Left ventricle myocardium superior (tissue), 1 donor: Measurements from ENCODE around the gene MBD5. TPM values are rescaled to one million over a fixed set of nuclear protein-coding genes. Genes with fewer than 3 reads are reported as not detected.

Experiments
- ATAC-seq: fragments of 200-7000 bp; cut with Tn5 transposase; one replicate; pipeline ENCODE4 v1.9.1; 2020; ENCODE audit warnings: mild to moderate bottlenecking, moderate library complexity
- DNase-seq: peaks from one replicate; pipeline ENCODE4 v3.0.0-alpha.2; 2020
- intact Hi-C: fragments of 100-400 bp; cut with micrococcal nuclease; formaldehyde crosslinking; loops from one replicate; pipeline ENCODE4 v1.11.0; 2022
- total RNA-seq: library from RNA; stranded (reverse); fragmentation: NEBNext Ultra II Directional; extraction: Animal tissue kit (Norgen Biotek cat#: 25700); gene quantifications from one replicate; pipeline ENCODE4 v1.2.1, GENCODE V29; 2021
- donor health status: DM: no; HTN: yes; CAD: no; lungs with severe emphysema.

MBD5 gene
- total RNA-seq, 1 donor from 2014 or later, result 33.7 TPM

DNA sequence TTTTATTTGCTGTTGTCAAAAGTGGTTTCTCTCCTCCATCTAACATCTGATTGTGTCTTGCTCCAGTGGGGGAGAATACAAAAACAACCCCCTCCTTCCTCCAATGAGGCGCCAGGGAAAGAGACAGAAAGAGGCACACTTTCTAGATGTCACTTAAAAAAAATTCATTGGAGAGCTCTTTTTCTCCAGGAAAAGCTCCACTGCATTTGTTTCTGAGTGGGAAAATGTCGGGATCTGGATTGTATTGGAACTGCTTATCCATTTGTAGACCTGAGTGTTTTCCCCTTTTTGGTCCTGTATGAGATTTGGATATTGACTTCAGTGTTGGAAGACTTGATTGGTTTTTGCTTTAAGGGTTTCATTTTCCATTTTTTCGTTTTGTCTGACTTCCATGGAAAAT, 995 bp downstream of the MBD5 start:
- no peak for ATAC-seq
- intact Hi-C loops, result no loop called here
- DNase-seq, result no peak

DNA sequence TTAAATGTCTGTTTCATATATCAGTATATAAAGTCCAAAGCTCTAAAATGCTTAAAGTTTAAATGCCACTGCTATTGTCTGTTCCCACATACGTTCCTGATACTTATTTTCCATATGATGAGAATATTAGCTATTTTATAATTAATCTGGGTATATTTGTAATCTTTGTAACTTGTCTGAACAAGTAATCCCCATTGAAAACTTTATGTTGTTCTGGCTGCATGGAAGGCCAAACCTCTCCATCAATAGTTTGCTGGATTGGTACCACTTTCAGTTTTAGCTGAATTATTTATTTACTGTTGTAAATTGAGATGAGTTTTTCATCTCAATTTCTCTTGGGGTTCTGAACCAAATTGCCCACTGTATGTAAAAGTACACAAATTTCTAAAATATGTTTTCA, 1.5 kb downstream of the MBD5 start:
- ATAC-seq, result no peak
- intact Hi-C loops, result no loop called here
- DNase-seq, result no peak

DNA sequence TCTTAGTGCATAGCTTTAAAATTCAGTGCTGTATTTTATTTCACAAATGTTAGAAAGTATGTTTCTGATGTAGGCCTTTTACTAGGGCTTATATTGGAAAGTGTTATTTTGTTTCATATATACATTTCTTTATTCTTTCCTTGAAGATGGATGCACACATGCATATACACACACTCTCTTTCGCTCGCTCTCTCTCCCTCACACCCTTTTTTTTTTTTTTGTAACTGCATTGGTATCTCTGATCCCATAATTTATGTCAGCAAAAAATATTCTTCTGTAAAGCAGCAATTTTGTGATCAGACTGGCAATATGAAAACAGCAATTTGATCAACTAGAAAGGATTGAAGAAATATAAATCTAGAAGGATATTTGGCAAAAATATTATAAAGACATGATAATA, 2.0 kb downstream of the MBD5 start:
- intact Hi-C loops, result no loop called here
- no peak for DNase-seq
- ATAC-seq, result no peak

DNA sequence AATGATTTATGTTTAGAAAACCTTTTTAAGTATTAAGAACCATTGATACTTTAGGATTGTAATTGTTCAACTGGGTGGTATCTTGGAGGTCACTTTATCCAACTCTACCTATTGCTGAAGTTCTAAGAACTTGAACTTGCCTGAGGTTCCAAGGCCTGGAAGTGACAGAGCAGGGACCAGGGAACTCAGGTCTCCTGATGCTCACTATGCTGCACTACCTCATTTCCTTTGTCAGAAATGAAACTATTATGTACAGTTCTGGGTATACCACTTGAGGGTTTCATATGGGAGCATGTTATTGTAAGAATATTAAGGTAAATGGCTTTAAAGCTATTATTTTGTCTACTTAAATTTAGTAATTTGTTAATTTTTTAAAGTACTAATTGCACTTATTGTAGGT, 3.0 kb downstream of the MBD5 start:
- no peak for ATAC-seq
- intact Hi-C loops, result no loop called here
- no peak for DNase-seq

DNA sequence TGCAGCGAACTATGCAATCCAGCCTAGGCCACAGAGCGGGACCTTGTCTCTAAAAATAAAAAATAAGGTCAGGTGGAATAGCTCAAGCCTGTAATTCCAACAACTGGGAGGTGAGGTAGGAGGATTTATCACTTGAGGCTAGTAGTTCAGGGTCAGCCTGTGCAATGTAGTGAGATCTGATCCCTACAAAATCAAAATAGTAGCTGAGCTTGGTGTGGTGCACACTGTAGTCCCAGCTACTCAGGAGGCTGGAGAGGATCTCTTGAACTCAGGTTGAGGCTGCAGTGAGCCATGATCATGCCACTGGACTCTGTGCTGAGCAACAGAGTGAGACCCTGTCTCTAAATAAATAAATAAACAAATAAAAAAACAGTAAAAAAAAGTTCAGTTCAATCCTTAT, 5.7 kb downstream of the MBD5 start:
- DNase-seq (no peak), ATAC-seq (no peak)
- intact Hi-C loops, result no loop called here

DNA sequence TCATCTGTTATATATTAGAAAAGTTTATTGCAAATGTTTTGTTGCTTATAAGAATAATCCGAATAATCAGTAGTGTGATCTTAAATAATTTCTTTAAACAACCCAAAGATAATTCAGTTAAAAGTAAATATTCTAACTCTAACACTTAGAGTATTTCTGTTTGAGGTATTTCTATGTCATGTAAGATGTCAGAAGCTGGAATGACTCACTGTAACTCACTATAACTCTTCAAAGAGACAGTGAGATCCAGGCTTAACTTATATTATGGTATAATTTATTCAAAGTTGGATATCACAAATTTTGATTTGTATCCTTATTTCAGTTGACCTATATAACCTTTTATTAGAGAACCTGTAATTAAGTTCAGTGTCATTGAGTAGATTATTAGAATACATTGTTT, 6.9 kb downstream of the MBD5 start:
- intact Hi-C loops, result no loop called here
- no peak for ATAC-seq
- no peak for DNase-seq

DNA sequence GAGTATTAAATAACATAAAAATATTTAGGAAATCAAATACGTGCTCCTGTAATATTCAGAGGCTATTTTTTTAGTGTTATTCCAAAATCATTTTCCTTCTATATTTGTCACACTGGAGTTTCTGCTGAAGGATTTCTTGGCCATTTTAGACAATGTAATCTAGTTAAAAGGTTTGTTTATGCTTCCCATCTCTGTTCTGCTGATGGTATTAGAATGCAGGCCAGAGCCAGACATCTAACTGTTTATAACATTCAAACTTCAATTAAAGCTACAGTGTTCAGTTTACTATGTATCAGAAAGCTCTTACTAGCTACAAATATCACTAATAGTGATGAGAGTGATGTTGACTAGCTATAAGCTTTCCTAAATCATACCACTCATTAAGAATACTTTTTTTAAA, 7.9 kb downstream of the MBD5 start:
- no peak for DNase-seq
- intact Hi-C loops, result no loop called here
- no peak for ATAC-seq

DNA sequence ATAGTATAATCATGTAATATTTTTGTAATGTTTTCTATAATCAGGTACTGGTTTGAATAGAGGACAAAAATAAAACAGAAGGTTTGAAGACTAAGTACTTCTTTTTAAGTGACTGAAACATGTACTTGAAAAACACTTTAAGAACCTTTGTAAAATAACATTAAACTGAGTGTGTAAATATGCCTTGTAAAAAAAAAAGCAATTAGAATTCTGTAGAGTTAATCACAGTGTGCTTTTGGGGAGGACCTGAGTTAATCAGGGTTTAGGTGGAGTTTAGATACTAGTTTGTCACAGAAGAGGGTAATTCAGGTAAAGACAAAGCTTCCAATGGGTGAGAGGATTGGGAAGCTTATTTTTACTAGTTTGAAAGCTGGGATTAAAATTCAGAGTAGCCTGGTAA, 10.3 kb downstream of the MBD5 start:
- intact Hi-C loops, result no loop called here
- ATAC-seq, result no peak

DNA sequence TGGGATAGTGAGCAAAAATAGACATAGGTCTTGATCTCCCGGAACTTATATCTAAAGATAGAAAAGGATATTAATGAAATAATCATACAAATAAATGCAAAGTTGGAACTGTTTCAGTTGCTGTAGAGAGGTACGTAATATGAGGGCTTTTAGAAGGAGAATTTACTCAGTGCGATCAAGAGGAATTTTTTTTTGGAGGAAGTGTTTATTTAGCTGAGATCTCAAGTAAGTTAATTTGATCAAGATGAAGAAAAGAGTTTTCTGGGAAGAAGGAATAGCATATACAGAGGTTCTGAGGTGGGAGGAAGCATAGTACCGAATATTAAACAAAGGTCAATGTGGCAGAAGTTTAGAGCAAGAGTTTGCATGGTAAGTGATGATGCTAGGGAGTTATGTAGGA, 11.3 kb downstream of the MBD5 start:
- ATAC-seq (no peak), DNase-seq (no peak)
- intact Hi-C loops, result no loop called here

More for the DNA sequence above, 10.3 kb downstream of the MBD5 start:
- no peak for DNase-seq

DNA sequence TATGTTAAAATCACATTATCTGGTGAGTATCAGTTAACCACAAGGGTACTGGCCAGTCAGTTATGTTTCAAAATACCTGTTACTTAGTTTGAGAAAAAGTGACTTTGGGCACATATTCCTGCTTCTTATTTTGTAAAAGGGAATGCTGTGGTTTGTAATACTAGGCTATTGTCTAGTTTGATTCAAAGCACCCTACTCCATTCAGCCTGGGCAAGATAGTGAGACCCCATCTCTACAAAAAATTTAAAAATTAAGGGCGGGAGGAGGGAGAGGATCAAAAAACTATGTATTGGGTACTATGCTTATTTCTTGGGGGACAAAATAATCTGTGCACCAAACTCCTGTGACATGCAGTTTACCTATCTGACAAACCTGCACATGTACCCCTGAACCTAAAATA, 18.9 kb downstream of the MBD5 start:
- DNase-seq (no peak), ATAC-seq (no peak)
- intact Hi-C loops, result no loop called here

DNA sequence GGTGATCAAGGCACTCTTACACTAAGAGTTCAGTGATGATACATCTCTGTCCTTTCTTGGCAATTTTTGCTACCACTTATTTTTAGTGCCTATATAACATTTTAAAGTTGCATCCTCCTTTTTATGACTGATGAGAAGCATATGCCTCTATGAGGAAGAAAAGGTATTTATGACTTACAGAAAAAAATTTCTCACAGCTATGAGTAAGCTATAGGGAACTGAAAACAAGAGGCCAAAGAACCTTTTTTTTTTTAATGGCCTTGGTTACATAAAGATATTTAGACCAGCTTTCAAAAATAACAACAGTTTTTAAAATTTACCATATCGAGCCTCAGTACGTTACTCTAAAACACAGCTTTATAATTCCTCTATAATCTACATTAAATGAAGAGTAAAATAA, 21.3 kb downstream of the MBD5 start:
- DNase-seq (no peak), ATAC-seq (no peak)
- intact Hi-C loops, result no loop called here

DNA sequence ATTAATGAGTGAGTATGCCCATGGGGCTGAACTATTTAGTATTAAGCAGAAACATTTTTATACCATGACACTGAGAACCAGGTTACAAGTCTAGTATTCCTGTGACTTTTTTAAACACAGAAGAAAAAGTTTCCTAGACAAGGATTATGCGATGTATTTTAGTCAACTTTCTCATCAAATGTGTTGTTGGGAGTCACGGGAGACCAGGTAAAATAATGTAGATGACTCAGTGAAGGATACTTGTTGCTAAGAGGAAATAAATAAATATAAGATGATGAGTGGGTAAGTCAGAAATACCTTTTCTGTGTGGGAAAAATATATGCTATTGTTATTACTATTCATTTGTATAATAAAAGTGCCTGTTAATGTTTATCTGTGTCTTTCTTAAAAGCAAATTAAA, 23.4 kb downstream of the MBD5 start:
- ATAC-seq, result no peak
- intact Hi-C loops, result no loop called here
- no peak for DNase-seq

DNA sequence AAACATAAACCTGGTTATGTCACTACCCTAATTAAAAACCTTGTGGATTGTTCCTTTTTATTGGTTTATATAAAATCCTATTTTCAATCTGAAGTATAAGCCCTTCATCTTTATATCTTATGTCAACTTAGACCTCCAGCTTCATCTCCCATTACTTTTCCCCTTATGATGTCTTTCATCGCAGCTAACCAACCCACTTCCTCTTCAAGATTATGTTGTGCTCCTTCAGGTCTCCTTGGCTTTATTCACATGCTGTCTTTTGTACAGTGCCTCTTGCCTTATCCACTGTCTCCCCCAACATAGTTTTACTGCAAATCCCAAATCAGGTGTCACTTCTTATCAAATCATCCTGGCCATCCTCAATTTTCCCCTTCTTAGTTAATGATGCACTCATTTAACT, 25.9 kb downstream of the MBD5 start:
- intact Hi-C loops, result no loop called here
- DNase-seq (no peak), ATAC-seq (no peak)

DNA sequence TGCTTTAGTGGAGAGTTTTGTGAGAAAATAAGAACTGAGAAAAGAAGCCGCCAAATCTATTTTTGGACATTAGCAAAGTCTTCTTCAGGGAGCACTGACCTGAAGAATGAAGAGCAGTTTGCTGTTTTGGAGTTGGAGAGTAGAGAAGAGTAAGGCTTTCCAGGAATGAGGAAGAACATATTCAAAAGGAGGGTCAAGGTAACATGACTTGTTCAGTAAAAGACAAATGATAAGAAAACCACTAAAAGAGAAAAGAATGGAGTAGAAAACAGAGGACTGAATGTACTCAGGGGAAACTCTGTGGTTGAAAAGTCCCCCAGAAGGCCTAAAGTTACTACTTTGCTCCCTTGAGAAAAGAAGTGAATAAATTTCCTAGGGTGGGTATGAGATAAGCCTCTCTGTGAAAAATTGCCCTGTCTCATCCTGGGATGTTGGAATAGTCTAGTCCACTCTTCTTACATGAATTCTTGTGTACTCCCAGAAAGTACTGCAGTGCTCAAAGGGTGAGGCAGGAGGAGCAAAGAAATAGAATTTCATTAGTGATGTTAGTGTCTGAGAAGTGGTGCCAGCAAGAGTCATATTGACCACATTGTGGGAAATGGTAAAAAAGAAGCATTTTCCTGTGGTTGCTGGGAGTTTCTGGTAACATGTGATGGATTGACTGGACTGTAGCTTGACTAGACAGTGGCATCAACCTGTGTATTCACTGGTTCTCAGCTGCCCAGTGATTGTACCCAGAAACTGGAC, 27.8 kb downstream of the MBD5 start:
- DNase-seq, result no peak
- ATAC-seq, result no peak
- intact Hi-C loops, result no loop called here

DNA sequence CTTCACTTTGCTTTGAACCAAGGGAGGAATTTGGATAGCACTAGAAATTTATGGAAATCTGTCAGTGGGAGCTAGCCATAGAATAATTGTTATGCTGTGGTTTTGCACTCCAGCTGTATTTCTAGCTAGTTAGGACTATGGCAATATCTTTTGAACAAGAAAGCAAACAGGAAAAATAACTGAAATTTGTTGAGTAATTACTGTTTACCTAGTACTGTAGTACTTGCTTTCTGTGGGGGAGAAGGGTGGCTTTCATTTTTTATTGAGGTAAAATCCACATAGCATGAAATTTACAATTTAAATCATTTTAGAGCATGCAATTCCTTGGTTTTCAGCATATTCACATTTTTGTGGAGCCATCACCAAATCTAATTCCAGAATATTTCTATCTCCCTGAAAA, 28.4 kb downstream of the MBD5 start:
- ATAC-seq, result no peak
- DNase-seq, result no peak
- intact Hi-C loops, result no loop called here

DNA sequence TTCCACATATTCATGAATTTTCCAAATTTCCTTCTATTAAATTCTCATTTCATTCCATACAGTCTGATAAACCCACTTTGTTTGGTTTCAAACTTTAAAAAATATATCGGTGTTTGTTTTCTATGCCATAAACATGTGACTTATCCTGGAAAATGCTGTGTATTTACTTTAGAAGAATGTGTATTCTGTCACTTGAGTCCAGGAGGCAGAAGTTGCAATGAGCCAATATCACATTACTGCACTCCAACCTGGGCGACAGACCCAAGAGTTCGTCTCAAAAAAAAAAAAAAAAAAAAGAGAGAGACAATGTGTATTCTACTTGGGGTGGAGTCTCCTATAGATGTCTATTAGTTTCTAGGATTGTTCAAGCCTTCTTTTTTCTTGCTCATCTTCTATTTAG, 31.8 kb downstream of the MBD5 start:
- ATAC-seq (no peak), DNase-seq (no peak)
- intact Hi-C loops, result no loop called here

DNA sequence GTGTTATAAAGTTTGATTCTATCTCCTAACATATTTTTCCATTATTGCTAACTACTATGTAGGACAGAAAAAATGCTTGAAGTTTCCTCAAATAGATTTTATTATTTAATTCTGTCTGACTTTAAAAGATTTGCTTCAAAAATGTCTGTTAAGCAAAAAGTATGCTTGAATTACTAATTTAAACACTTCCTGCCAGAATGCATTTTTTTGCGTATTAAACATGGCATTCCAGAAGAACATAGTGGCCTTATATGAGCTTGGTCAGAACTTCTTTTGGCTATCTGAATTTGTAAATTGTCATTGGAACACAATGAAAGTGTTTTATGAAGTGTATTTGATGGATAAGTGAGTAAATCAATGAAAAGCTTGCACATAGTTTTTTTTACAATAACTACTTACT, 37.8 kb downstream of the MBD5 start:
- intact Hi-C loops, result no loop called here
- DNase-seq (no peak), ATAC-seq (no peak)

DNA sequence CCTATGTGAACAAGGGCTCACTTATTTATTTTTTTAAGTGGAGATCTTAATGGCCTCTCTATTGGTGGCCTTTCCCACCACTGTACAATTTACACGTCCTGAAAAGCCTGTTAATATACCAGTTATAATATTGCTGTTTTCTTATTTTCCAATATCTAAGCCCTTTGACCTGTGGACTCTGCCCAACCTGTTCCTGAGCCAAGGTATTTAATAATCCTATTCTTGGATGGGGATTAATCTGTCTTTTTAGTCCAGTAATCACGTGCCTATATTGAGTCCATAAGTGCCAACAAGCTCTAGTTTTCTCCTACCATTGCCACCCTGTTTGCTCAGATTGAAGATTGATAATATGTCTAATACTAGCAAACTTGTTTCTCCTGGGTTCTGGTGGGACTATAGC, 42.7 kb downstream of the MBD5 start:
- intact Hi-C loops, result no loop called here
- no peak for DNase-seq

DNA sequence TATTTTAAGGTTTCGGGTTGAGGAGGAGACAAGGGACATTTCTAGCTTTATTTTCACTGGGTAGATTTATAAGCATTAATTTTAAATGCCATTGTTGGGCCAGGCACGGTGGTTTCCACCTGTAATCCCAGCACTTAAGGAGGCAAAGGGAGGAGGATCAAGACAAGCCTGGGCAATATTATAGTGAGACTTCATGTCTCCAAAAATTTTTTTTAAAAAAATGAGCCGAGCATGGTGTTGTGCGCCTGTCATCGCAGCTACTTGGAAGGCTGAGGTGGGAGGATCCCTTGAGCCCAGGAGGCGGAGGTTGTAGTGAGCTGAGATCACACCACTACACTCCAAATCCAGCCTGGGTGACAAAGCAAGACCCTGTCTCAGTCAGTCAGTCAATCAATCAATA, 45.0 kb downstream of the MBD5 start:
- intact Hi-C loops, result no loop called here
- ATAC-seq, result no peak
- DNase-seq, result no peak

More for the DNA sequence above, 42.7 kb downstream of the MBD5 start:
- no peak for ATAC-seq

DNA sequence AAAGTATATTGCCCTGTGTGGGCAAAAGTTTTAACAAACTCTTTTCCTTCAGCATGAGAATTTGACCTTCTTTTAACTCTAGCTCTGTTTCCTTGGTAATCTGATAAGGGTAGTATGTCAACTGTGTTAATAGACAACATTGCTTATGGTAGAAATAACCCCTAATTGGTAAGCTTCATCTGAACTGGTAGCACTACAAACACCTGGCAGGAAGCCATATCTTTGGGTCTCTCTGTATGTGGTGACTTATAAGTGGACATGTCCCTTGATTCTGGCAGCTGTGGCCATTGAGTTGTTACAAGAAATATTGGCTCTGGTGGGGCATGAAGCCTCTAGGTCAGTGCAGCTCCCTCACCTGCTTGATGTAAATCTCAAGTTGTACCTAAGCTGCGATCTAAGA, 46.9 kb downstream of the MBD5 start:
- no peak for ATAC-seq
- intact Hi-C loops, result no loop called here

DNA sequence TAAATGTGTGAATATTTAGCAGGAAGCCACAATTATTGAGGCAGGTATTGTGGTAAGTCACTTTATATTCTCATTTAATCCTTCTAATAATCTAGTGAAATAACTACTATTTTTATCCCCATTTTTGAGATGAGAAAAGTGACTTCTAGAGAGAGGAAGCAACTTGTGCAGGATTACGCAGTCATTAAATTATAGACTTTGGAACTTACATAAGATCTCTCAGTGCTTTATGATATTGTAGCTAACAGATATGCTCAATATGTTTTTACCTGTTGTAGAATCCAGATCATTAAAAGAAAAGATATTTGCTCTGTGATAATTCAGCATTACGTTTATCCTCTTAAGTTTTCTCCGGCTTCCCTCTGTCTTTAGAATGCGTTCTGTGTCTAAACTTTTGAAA, 50.5 kb downstream of the MBD5 start:
- no peak for ATAC-seq

More for the DNA sequence above, 46.9 kb downstream of the MBD5 start:
- no peak for DNase-seq

DNA sequence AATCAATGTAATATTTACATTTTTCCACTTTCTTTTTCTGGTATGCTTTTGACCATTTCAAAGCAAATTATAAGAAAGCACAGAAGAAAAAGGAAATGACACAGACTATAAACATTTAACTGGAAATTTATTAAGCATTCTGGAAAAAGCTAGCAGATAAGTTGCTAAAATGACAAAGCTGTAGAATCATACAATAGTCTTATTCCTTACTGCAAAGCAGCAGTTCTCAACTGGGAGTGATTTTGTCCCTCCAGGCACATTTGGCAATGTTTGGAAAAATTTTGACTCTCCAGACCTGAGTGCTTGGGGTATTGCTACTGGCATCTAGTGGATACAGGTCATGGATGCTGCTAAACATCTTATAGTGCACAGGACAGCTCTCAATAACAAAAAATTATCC, 75.1 kb downstream of the MBD5 start:
- ATAC-seq (no peak), DNase-seq (no peak)
- intact Hi-C loops, result no loop called here

More for the DNA sequence above, 50.5 kb downstream of the MBD5 start:
- intact Hi-C loops, result no loop called here
- DNase-seq, result no peak
